HFF-Myc (cell line): ENCODE results near the gene SULT1C2.

Source experiments
- DNase-seq: peaks from one replicate; pipeline ENCODE4 v3.0.0-alpha.2; 2011; ENCODE audit warnings: low read depth; ENCODE audit errors: extremely low read depth
- H3K4me3 ChIP-seq: replicated peaks from 2 replicates; pipeline ENCODE4 v1.5.1; 2011; ENCODE audit warnings: low read depth, mild to moderate bottlenecking, control low read depth, low read length
- CTCF ChIP-seq: IDR thresholded peaks from 2 replicates; pipeline ENCODE4 v1.5.1; 2012; ENCODE audit warnings: mild to moderate bottlenecking, low read depth, low read length, control low read depth; ENCODE audit errors: missing control alignments

SULT1C2 gene

GRCh38 chr2:108288534-108289106 lies at the start of gene SULT1C2:
SULT1C2 (plus strand) TSS chr2:108288895; CDS start chr2:108293668, 4,773 bp downstream.
- no peak for TF ChIP-seq CTCF
- no peak within 1 kb of the TSS for H3K4me3 ChIP-seq
- DNase-seq: no peak

- TF ChIP-seq CTCF: no peak
- no peak within 1 kb of the TSS for H3K4me3 ChIP-seq
- DNase-seq: no peak
Observed at GRCh38 chr2:108239786-108240185, 48.9 kb upstream of the SULT1C2 start, which contains the start of gene SULT1C3. SULT1C3 (plus strand) TSS chr2:108239968; CDS start chr2:108247195, 7,227 bp downstream.

- DNase-seq: no peak
- H3K4me3 ChIP-seq: no peak overlapping the region
- TF ChIP-seq CTCF: no peak
Observed at GRCh38 chr2:108240966-108241365, 47.7 kb upstream of the SULT1C2 start.

GRCh38 chr2:108243566-108243965 lies 45.1 kb upstream of the SULT1C2 start:
- H3K4me3 ChIP-seq: no peak overlapping the region
- no peak for DNase-seq
- no peak for TF ChIP-seq CTCF

- H3K4me3 ChIP-seq: no peak overlapping the region
- no peak for TF ChIP-seq CTCF
- no peak for DNase-seq
Observed at GRCh38 chr2:108244667-108245414, 43.9 kb upstream of the SULT1C2 start.

GRCh38 chr2:108253106-108253505 lies 35.6 kb upstream of the SULT1C2 start:
- H3K4me3 ChIP-seq: no peak overlapping the region
- no peak for TF ChIP-seq CTCF
- DNase-seq: no peak
